H1 (cell line): Measurements from ENCODE around the gene ANKRD6. TPM values are rescaled to one million over a fixed set of nuclear protein-coding genes. Genes with fewer than 3 reads are reported as not detected.

Experiments
- BACH1 ChIP-seq: IDR thresholded peaks from 2 replicates; pipeline ENCODE4 v1.6.1; 2012; ENCODE audit warnings: low read length, improper control_type of control experiment
- CBX8 ChIP-seq: fragments of 300-800, 300-1000 bp; sonication (generic); IDR thresholded peaks from 2 replicates; pipeline ENCODE4 v1.7.1; 2016; ENCODE audit warnings: low read depth, low read length, borderline replicate concordance
- CHD7 ChIP-seq: fragments of 300-600 bp; sonication (generic); IDR thresholded peaks from 2 replicates; pipeline ENCODE4 v1.7.1; 2012; ENCODE audit warnings: low read length, moderate library complexity, mild to moderate bottlenecking, inconsistent platforms; ENCODE audit not compliant: insufficient replicate concordance
- MAFK ChIP-seq: IDR thresholded peaks from 2 replicates; pipeline ENCODE4 v1.6.1; 2012; ENCODE audit warnings: low read depth, mild to moderate bottlenecking, improper control_type of control experiment, low read length
- POLR2AphosphoS5 ChIP-seq: IDR thresholded peaks from 2 replicates; pipeline ENCODE4 v1.6.1; 2011; ENCODE audit warnings: low read depth, low read length
- RXRA ChIP-seq: IDR thresholded peaks from 2 replicates; pipeline ENCODE4 v1.6.1; 2011; ENCODE audit warnings: low read depth, mild to moderate bottlenecking, low read length, moderate library complexity; ENCODE audit not compliant: insufficient read depth
- YY1 ChIP-seq: IDR thresholded peaks from 2 replicates; pipeline ENCODE4 v1.6.1; 2011; ENCODE audit warnings: low read depth, mild to moderate bottlenecking, low read length
- polyA plus RNA-seq, 7 experiments: library from polyadenylated mRNA; depleted of rRNA in 3 of 7; stranded (reverse) in 5 of 7; unstranded in 2 of 7; fragments of >200 nt in 5 of 7; fragments of 200-250 nt in 2 of 7; gene quantifications; 1 replicate in 5 of 7; 2 replicates in 1 of 7; 4 replicates in 1 of 7; pipeline versions ENCODE4 v1.2.1 to v1.2.3, GENCODE V29; 2011 to 2013; ENCODE audit warnings: missing spikeins in 2 of 7, mixed read lengths in 2 of 7
- total RNA-seq: library from RNA; stranded (reverse); fragmentation: NEBNext Ultra II Directional; extraction: Animal tissue kit (Norgen Biotek cat#: 25700); gene quantifications from 2 replicates; pipeline ENCODE4 v1.2.1, GENCODE V29; 2021

Gene ANKRD6
- total and polyA plus RNA-seq, 2 of the 8 experiments (the other 6 are each of a cell fraction or from before 2014, with no cell fraction given): 5.9 to 12.8 TPM

GRCh38 chr6:89642956-89643355 lies 210.0 kb downstream of the ANKRD6 start (continued):
- TF ChIP-seq CHD7: no peak
- TF ChIP-seq BACH1: no peak
- no peak for TF ChIP-seq POLR2AphosphoS5
- no peak for TF ChIP-seq YY1
- no peak for TF ChIP-seq RXRA
- no peak for TF ChIP-seq MAFK
- no peak for TF ChIP-seq CBX8
